ENCODE data around the gene TRIM28. TPM values are rescaled to one million over a fixed set of nuclear protein-coding genes. Genes with fewer than 3 reads are reported as not detected.

The TRIM28 gene
- total RNA-seq, 4 donors from 2014 or later: 180 to 694 (median 297) TPM

DNA sequence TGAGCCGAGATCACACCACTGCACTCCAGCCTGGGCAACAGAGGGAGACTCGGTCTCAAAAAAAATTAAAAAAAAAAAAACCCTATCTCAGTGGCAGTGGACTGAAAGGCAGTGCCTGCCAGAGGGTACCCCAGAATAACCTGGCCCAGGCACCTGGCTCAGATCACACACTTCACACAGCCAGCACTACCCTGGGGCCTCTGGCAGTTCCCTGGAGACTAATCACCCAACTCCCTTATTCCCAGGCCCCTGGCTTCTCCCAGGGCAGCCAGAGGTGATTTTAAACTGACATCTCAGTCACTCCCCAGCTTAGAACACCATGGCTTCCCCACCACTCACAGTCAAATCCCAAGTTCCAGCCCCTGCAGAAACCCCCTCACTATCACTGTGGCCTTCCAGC lies 28.6 kb upstream of the TRIM28 start:
- in situ Hi-C loops (cut with MboI; ENCODE audit: low pct_ligation_motif_present in 1 of 4, low pct_unique_long_range_greater_than_20kb in 1 of 4, low sequenced_read_pairs in 3 of 4) (no loop called here), intact Hi-C loops (cut with DNase I; ENCODE audit: low total_unique reads) (no loop called here)
- H3K9me3 ChIP-seq: no peaks in the 10 kb centered on the region

DNA sequence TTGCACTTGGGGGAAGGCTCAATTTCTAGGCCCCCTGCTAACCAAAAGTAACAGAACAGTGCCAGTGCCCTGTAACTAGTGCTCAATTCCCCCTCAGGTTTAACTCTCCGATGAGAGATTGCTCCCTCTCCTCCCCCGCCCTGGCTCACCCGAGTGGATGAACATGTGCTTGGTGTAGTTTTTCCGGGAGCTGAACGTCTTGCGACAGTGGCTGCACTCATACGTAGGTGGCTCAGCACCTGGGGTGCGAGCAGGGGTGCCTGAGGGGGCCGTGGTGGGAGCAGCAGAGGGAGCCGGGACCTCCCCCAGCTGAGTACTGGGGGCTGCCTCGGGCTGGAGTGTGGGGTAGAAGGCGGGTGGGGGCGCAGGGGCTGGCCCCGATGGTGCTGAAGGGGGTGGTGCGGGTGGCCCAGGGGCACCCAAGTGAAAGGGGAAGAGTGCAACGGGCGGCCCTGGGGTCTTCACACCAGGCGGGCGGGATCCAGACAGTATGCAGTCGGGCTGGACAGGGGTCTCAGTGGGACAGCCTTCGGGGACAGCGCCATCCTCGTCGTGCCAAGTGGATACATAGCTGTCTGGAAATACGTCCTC lies 27.5 kb upstream of the TRIM28 start:
- Histone ChIP-seq H3K4me1 (peaks cover 30 to 50% (median 43%) of the 10 kb centered on the region in 4 donors), H3K27ac (no peak overlapping the region), H3K9me3 (no peaks in the 10 kb centered on the region), H3K27me3 (no peaks in the 10 kb centered on the region), H3K4me3 (no peak overlapping the region), H3K36me3 (peaks cover 0 to 6% (median 0%) of the 10 kb centered on the region in 4 donors)
- TF ChIP-seq, protein P1, sequence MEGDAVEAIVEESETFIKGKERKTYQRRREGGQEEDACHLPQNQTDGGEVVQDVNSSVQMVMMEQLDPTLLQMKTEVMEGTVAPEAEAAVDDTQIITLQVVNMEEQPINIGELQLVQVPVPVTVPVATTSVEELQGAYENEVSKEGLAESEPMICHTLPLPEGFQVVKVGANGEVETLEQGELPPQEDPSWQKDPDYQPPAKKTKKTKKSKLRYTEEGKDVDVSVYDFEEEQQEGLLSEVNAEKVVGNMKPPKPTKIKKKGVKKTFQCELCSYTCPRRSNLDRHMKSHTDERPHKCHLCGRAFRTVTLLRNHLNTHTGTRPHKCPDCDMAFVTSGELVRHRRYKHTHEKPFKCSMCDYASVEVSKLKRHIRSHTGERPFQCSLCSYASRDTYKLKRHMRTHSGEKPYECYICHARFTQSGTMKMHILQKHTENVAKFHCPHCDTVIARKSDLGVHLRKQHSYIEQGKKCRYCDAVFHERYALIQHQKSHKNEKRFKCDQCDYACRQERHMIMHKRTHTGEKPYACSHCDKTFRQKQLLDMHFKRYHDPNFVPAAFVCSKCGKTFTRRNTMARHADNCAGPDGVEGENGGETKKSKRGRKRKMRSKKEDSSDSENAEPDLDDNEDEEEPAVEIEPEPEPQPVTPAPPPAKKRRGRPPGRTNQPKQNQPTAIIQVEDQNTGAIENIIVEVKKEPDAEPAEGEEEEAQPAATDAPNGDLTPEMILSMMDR (IDR thresholded peaks at IDR 0.05): no peak
- TF ChIP-seq POLR2AphosphoS5 (IDR thresholded peaks at IDR 0.05) (no peak), EP300 (IDR thresholded peaks at IDR 0.05; ENCODE audit: low read depth) (no peak), POLR2A (IDR thresholded peaks at IDR 0.05) (no peak)
- 88% methylated on average over 25 of the region's 25 CpGs; no CpG with 5 or more reads in 1 of the 2 donors for WGBS, 2 donors (ENCODE audit: low coverage in 1 of 2)
- no peak for DNase-seq
- intact Hi-C loops (cut with DNase I; ENCODE audit: low total_unique reads) (no loop called here), in situ Hi-C loops (cut with MboI; ENCODE audit: low pct_ligation_motif_present in 1 of 4, low pct_unique_long_range_greater_than_20kb in 1 of 4, low sequenced_read_pairs in 3 of 4) (no loop called here)

More for the DNA sequence above, 28.6 kb upstream of the TRIM28 start:
- H3K27me3 ChIP-seq: no peaks in the 10 kb centered on the region
- TF ChIP-seq, protein P1 (IDR thresholded peaks at IDR 0.05): no peak
- TF ChIP-seq EP300 (IDR thresholded peaks at IDR 0.05; ENCODE audit: low read depth) (no peak), POLR2AphosphoS5 (IDR thresholded peaks at IDR 0.05) (no peak), POLR2A (IDR thresholded peaks at IDR 0.05) (no peak)
- H3K36me3 ChIP-seq: peaks cover 0 to 6% (median 0%) of the 10 kb centered on the region in 4 donors
- 95 to 100% methylated on average over 2 of the region's 2 CpGs for WGBS, 2 donors (ENCODE audit: low coverage in 1 of 2)
- DNase-seq: no peak
- peaks cover 26 to 45% (median 38%) of the 10 kb centered on the region in 4 donors for H3K4me1 ChIP-seq
- no peak overlapping the region for H3K27ac ChIP-seq
- H3K4me3 ChIP-seq: no peak overlapping the region

DNA sequence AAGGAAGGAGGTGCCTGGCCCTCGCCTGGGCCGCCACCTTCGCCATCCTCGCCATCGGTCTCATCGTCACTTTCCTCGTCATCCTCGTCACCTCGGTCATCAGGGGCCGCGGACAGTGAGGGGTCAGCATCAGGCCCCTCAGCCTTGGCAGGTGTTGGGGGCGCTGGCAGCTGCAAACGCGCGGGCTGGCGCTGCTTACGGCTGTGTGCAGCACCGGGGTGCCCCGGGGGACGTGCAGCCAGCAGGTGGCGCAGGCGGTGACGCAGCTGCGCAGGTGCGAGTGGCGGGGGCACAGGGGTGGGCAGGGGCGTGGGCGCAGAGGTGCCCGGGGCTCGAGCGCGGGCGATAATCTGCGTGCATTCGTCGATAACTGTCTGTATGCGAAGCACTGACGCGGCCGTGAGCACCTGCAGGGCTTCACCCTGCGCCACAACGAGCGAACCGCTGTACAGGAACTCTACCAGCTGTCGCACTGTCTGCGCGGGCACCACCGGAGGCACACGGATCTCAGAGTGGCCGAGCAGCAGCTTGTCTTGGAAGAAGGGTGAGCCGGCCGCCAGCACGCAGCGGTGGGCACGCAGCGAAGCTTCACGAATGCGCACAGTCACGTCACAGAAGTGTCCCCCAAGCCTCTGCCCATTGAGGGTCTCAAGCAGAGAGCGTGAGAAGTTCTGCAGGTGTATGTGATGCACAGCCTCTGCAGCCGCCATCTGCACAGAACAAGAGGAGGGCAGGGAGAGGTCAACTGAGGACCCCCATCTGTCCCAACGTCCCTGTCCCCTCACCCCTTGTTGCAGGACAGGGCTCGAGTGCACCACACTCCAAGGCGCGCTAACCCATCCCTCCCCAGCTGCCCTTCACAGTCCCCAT lies 26.7 kb upstream of the TRIM28 start:
- peaks cover 30 to 43% (median 40%) of the 10 kb centered on the region in 4 donors for H3K4me1 ChIP-seq
- H3K36me3 ChIP-seq: peaks cover 0 to 6% (median 0%) of the 10 kb centered on the region in 4 donors
- peak overlapping the region in 1 of 4 donors; percentile 99 for H3K27ac ChIP-seq
- WGBS, 2 donors (ENCODE audit: low coverage in 1 of 2): 94% methylated on average over 65 of the region's 65 CpGs; no CpG with 5 or more reads in 1 of the 2 donors
- in situ Hi-C loops (cut with MboI; ENCODE audit: low pct_ligation_motif_present in 1 of 4, low pct_unique_long_range_greater_than_20kb in 1 of 4, low sequenced_read_pairs in 3 of 4): no loop called here
- DNase-seq: no peak
- intact Hi-C loops (cut with DNase I; ENCODE audit: low total_unique reads): no loop called here
- no peak overlapping the region for H3K4me3 ChIP-seq
- H3K27me3 ChIP-seq: no peaks in the 10 kb centered on the region
- no peaks in the 10 kb centered on the region for H3K9me3 ChIP-seq
- TF ChIP-seq EP300 (IDR thresholded peaks at IDR 0.05; ENCODE audit: low read depth) (no peak), POLR2AphosphoS5 (IDR thresholded peaks at IDR 0.05) (no peak), POLR2A (IDR thresholded peaks at IDR 0.05) (no peak)
- TF ChIP-seq, protein P1 (IDR thresholded peaks at IDR 0.05): no peak
